Measurements from ENCODE around the gene ZNF784. TPM values are rescaled to one million over a fixed set of nuclear protein-coding genes. Genes with fewer than 3 reads are reported as not detected.
A peak's percentile ranks its signal among the peaks of the same experiment; 100 is the strongest.

Gene ZNF784
- total and polyA plus RNA-seq, 2 experiments from 2014 or later = 5.5 to 7.2 TPM

- Histone ChIP-seq H3K36me3 (replicated peaks; ENCODE audit: insufficient read depth, low read depth) (no peaks in the 10 kb centered on the region), H3K9me2 (replicated peaks; ENCODE audit: insufficient read depth) (no peaks in the 10 kb centered on the region), H3K4me3 (no peak overlapping the region), H3K27me3 (no peaks in the 10 kb centered on the region), H3K27ac (no peak overlapping the region), H3K4me2 (no peak overlapping the region), H3K9me3 (ENCODE audit: low read depth) (no peaks in the 10 kb centered on the region), H3K79me2 (peaks cover 14% of the 10 kb centered on the region), H4K20me1 (ENCODE audit: insufficient read depth, poor library complexity, severe bottlenecking) (peaks cover 5% of the 10 kb centered on the region), H3K4me1 (ENCODE audit: insufficient read depth) (peaks cover 4% of the 10 kb centered on the region), H2AFZ (no peak overlapping the region)
- WGBS (ENCODE audit: low lambda C conversion rate, missing lambda C conversion rate) = 96% methylated on average over 12 of the region's 12 CpGs
- TF ChIP-seq CTCF (IDR thresholded peaks at IDR 0.05; ENCODE audit: poor library complexity) (no peak), EZH2phosphoT487 (IDR thresholded peaks at IDR 0.05; ENCODE audit: low read depth, severe bottlenecking, unreplicated experiment) (no peak), EZH2 (IDR thresholded peaks at IDR 0.05; ENCODE audit: borderline replicate concordance) (no peak)
- DNase-seq (ENCODE audit: low spot score) = no peak
Measured at GRCh38 chr19:55620410-55621204, 3.8 kb downstream of the ZNF784 start.

- Histone ChIP-seq H3K27ac (peak overlapping the region; percentile 23), H2AFZ (no peak overlapping the region), H3K4me3 (no peak overlapping the region), H3K27me3 (no peaks in the 10 kb centered on the region), H3K36me3 (replicated peaks; ENCODE audit: insufficient read depth, low read depth) (no peaks in the 10 kb centered on the region), H3K4me2 (no peak overlapping the region), H3K9me2 (replicated peaks; ENCODE audit: insufficient read depth) (no peaks in the 10 kb centered on the region), H3K4me1 (ENCODE audit: insufficient read depth) (peaks cover 4% of the 10 kb centered on the region), H4K20me1 (ENCODE audit: insufficient read depth, poor library complexity, severe bottlenecking) (peaks cover 5% of the 10 kb centered on the region), H3K9me3 (ENCODE audit: low read depth) (no peaks in the 10 kb centered on the region), H3K79me2 (peaks cover 11% of the 10 kb centered on the region)
- WGBS (ENCODE audit: low lambda C conversion rate, missing lambda C conversion rate) = 83% methylated on average over 3 of the region's 3 CpGs
- TF ChIP-seq EZH2phosphoT487 (IDR thresholded peaks at IDR 0.05; ENCODE audit: low read depth, severe bottlenecking, unreplicated experiment) = no peak
- no peak for TF ChIP-seq EZH2 (IDR thresholded peaks at IDR 0.05; ENCODE audit: borderline replicate concordance)
- no peak for TF ChIP-seq CTCF (IDR thresholded peaks at IDR 0.05; ENCODE audit: poor library complexity)
- DNase-seq (ENCODE audit: low spot score) = no peak
Measured at GRCh38 chr19:55619286-55619685, 5.1 kb downstream of the ZNF784 start.

- TF ChIP-seq EZH2phosphoT487 (IDR thresholded peaks at IDR 0.05; ENCODE audit: low read depth, severe bottlenecking, unreplicated experiment) (no peak), EZH2 (IDR thresholded peaks at IDR 0.05; ENCODE audit: borderline replicate concordance) (no peak), CTCF (IDR thresholded peaks at IDR 0.05; ENCODE audit: poor library complexity) (no peak)
- no peaks in the 10 kb centered on the region for H3K4me1 ChIP-seq (ENCODE audit: insufficient read depth)
- peaks cover 1% of the 10 kb centered on the region for H4K20me1 ChIP-seq (ENCODE audit: insufficient read depth, poor library complexity, severe bottlenecking)
- H3K9me3 ChIP-seq (ENCODE audit: low read depth) = no peaks in the 10 kb centered on the region
- no peak overlapping the region for H2AFZ ChIP-seq
- peaks cover 6% of the 10 kb centered on the region for H3K79me2 ChIP-seq
- no peak overlapping the region for H3K4me2 ChIP-seq
- H3K27me3 ChIP-seq = no peaks in the 10 kb centered on the region
- no peak overlapping the region for H3K4me3 ChIP-seq
- H3K27ac ChIP-seq = no peak overlapping the region
- DNase-seq (ENCODE audit: low spot score) = no peak
- 98% methylated on average over 7 of the region's 7 CpGs for WGBS (ENCODE audit: low lambda C conversion rate, missing lambda C conversion rate)
- H3K36me3 ChIP-seq (replicated peaks; ENCODE audit: insufficient read depth, low read depth) = no peaks in the 10 kb centered on the region
- H3K9me2 ChIP-seq (replicated peaks; ENCODE audit: insufficient read depth) = no peaks in the 10 kb centered on the region
Measured at GRCh38 chr19:55618426-55618825, 5.9 kb downstream of the ZNF784 start.
